ENCODE data around the gene TRMT1.
"Not testable (repeated sequence)": the region's sequence is repeated elsewhere in the genome, so short reads cannot be mapped to it uniquely, and the experiment has no call there.

Gene TRMT1

GRCh38 chr19:13150187-13150930 lies 33.8 kb upstream of the TRMT1 start, which contains the start of the genes IER2 and STX10:
IER2 (plus strand) TSS chr19:13150411; CDS start chr19:13153187, 2,776 bp downstream.
STX10 (minus strand) TSS chr19:13150375; CDS start chr19:13150173, 202 bp downstream.
- peak; percentile 94 for DNase-seq

GRCh38 chr19:13149628-13150186 lies 33.2 kb upstream of the TRMT1 start:
- peak; percentile 46 for DNase-seq

GRCh38 chr19:13149173-13149627 lies 32.7 kb upstream of the TRMT1 start:
- not testable (repeated sequence) for DNase-seq

DNA sequence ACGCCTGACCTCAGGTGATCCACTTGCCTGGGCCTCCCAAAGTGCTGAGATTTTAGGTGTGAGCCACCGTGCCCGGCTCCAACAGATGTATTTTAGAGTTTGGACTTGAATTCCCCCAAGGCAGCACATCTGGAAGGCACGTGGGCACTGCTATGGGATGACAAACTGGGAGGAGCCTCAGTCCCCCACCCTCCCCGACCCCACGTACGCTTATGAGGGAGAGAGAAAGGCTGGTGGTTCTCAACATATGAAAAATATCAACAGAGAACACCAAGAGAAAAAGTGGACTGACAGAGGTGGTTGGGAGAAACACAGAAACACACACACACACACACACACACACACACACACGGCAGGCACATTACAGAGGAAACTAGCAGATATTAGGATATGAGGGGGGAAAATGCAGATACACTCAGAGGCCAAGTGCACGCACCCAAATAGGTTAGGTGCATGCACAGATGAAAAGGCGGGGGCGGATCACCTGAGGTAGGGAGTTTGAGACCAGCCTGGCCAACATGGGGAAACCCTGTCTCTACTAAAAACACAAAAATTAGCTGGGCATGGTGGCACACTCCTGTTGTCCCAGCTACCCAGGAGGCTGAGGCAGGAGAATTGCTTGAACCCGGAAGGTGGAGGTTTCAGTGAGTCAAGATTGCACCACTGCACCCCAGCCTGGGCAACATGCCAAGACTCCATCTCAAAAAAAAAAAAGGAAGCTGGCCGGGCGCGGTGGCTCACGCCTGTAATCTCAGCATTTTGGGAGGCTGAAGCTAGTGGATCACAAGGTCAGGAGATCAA lies 30.4 kb upstream of the TRMT1 start:
- DNase-seq = no peak

GRCh38 chr19:13139633-13140311 lies 23.2 kb upstream of the TRMT1 start:
- DNase-seq = no peak

DNA sequence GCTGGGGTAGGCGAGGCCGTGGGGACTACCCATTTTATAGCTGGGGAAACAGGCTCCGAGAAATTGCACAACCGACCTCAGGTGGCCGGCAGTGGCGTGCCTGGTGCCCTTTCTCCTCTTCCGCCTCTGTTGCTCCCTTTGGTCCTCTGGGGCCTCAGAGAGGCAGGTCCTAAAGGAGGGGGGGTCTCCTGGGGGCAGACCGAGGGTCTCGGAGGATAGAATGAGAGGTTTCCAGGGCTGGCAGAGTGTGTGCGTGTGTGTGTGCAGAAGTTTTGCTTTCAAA lies 22.3 kb upstream of the TRMT1 start:
- DNase-seq = no peak

GRCh38 chr19:13138171-13138915 lies 21.8 kb upstream of the TRMT1 start:
- no peak for DNase-seq

DNA sequence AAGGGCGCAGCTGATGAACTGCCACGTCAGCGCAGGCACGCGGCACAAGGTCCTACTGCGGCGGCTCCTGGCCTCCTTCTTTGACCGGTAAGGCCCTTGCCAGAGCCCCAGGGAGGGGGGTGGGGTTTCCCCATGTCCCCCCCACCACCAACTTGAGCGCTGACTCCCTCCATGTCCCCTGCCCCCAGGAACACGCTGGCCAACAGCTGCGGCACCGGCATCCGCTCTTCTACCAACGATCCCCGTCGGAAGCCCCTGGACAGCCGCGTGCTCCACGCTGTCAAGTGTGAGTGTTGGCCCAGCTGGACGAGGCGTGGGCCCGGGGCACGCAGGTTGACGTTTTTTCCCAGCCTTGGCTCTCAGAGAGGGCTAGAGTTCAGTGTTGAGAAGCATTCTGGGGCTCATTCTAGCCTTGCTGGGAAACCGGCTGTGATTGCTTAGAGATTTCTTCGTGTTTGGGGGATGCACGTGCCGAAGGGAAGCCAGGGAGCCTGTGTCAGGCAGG lies 20.8 kb upstream of the TRMT1 start:
- no peak for DNase-seq

DNA sequence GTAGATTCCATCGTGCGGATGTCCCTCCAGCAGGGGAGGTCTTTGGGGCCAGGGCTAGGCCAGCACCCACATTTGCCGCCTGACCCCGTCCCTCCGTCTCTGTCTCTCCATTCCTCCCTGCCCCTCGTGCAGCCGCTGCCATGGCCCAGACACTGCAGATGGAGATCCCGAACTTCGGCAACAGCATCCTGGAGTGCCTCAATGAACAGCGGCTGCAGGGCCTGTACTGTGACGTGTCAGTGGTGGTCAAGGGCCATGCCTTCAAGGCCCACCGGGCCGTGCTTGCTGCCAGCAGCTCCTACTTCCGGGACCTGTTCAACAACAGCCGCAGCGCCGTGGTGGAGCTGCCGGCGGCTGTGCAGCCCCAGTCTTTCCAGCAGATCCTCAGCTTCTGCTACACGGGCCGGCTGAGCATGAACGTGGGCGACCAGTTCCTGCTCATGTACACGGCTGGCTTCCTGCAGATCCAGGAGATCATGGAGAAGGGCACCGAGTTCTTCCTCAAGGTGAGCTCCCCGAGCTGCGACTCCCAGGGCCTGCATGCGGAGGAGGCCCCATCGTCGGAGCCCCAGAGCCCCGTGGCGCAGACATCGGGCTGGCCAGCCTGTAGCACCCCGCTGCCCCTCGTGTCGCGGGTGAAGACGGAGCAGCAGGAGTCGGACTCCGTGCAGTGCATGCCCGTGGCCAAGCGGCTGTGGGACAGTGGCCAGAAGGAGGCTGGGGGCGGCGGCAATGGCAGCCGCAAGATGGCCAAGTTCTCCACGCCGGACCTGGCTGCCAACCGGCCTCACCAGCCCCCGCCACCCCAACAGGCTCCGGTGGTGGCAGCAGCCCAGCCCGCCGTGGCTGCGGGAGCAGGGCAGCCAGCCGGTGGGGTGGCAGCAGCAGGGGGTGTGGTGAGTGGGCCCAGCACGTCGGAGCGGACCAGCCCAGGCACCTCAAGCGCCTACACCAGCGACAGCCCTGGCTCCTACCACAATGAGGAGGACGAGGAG lies 18.8 kb upstream of the TRMT1 start:
- no peak for DNase-seq

GRCh38 chr19:13134626-13135025 lies 18.1 kb upstream of the TRMT1 start:
- no peak for DNase-seq

DNA sequence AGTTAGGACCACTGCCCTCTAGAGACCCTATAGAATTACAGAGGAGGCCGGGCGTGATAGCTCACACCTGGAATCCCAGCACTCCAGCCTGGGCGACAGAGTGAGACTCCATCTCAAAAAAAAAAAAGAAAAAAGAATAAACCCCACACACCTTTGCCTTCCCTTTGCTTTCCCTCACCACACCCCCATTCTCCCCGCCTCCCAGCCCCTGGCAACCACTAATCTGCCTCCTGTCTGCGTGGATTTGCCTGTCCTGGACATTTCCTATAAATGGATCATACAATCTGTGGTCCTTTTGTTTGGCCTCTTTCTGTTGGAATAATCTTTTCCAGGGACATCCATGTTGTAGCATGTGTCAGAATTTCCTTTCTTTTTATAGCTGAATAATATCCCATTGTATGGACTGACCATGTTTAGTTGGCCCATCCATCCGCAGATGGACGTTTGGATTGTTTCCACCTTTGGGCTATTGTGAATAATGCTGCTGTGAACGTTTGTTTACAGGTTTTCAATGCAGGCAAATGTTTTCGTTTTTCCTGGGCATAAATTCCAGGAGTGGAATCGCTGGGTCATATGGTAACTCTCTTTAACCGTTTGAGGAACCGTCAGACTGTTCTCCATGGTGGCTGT lies 16.8 kb upstream of the TRMT1 start:
- no peak for DNase-seq

GRCh38 chr19:13132471-13133180 lies 16.1 kb upstream of the TRMT1 start:
- peak; percentile 48 for DNase-seq

DNA sequence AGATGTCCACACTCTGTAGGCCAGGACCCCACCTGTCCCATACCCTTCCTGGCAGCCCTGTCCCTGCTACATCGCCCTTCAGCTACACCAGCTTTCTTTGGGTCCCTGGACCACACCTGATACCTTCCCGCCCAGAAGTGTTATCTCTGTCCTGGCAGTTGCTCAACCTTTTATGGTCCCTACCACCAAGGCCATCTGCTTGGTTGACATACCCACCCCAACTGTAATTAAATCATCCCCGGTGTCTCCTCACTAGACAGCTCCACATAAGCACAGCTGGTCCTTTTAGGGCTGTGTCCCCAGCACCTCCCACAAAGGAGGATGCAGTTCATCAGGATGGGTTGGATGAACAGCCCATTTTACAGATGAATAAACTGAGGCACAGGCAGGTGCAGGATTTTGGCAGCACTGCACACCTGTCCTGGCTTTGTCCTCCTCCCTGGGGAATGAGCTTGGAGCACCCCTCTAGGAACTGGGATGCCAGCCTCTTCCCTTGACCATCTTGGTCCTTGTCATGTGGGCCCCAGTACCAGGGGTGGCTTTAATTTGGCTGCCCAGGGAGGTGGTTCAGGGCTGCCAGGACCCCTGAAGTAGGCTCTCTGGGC lies 14.4 kb upstream of the TRMT1 start:
- DNase-seq = no peak

- DNase-seq = no peak
Measured at GRCh38 chr19:13129384-13129783, 12.8 kb upstream of the TRMT1 start.

DNA sequence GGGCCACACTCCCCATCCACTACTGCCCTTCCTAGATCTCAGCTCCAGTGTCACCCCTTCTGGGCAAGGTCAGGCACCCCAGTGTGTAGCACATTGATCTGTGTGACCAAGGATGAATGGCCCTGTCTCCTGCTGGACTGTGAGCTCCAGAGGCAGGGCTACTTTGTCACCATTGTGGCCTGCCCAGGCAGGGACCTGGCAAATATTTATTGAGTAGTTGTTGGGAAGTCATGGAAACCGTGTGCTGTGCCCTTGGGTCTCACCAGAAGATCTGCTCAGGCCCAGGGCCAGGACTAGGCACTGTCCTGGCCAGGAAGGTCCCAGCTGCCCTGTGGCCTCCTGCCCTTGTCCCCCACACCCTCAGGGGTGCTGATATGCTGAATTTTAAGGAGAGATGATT lies 12.0 kb upstream of the TRMT1 start:
- no peak for DNase-seq

GRCh38 chr19:13127811-13128575 lies 11.5 kb upstream of the TRMT1 start:
- DNase-seq = no peak

DNA sequence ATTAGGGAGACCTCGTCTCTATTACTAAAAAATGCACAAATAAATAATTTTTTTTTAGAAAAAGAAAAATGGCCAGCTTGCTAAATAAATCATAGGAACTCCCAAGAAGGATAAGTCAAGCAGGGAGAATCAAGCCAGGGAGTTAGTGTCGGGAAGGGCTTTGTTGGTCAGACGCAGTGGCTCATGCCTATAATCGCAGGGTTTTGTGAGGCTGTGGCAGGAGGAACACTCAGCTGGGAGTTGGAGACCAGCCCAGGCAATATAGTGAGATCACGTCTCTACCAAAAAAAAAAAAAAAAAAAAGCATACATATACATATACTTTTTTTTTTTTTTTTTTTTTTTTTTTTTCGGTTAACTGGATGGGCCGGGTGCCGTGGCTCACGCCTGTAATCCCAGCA lies 10.5 kb upstream of the TRMT1 start:
- DNase-seq = no peak

Data from CD4-positive, alpha-beta T cell treated with Interleukin-17A for 4 hours (primary cell).